HEK293 (cell line): ENCODE measurements around the gene TTLL11.

ENCODE experiments used
- CTCF ChIA-PET: fragments of 350-600 bp; formaldehyde crosslinking; extraction: SDS; loops from one replicate; lab custom pipeline; 2021; ENCODE audit warnings: antibody characterized with exemption; lab: Yijun Ruan, JAX
- POLR2A ChIA-PET: fragments of 300-600 bp; formaldehyde crosslinking; extraction: SDS; loops from one replicate; lab custom pipeline; 2020; ENCODE audit warnings: antibody characterized with exemption, inconsistent platforms; lab: Yijun Ruan, JAX
- H3K27ac ChIP-seq: fragments of 200-500 bp; sonication (Bioruptor generic); 2 replicates; pipeline ENCODE4 v1.5.1; 2014; ENCODE audit warnings: low read depth, low read length, control low read depth, inconsistent platforms; ENCODE audit errors: extremely low read depth
- H3K36me3 ChIP-seq, 2 experiments: fragments of 200-500 bp in 1 of 2; sonication (Bioruptor generic) in 1 of 2; 1 replicate in 1 of 2; 2 replicates in 1 of 2; pipeline ENCODE4 v1.5.1; 2014 to 2017; ENCODE audit warnings: inconsistent platforms in 2 of 2, low read length in 2 of 2; ENCODE audit not compliant: control insufficient read depth in 2 of 2, insufficient read depth in 1 of 2
- H3K4me1 ChIP-seq: fragments of 200-500 bp; sonication (Bioruptor generic); 2 replicates; pipeline ENCODE4 v1.5.1; 2014; ENCODE audit warnings: mild to moderate bottlenecking, low read length, inconsistent platforms; ENCODE audit not compliant: control insufficient read depth, insufficient read depth
- H3K4me3 ChIP-seq: 2 replicates; pipeline ENCODE4 v1.5.1; 2011; ENCODE audit warnings: low read depth, mild to moderate bottlenecking, control low read depth, low read length, moderate library complexity
- H3K9me3 ChIP-seq: fragments of 200-500 bp; sonication (Bioruptor generic); 2 replicates; pipeline ENCODE4 v1.5.1; 2014; ENCODE audit warnings: low read depth, low read length, inconsistent platforms; ENCODE audit not compliant: control insufficient read depth, insufficient read depth
- GLIS2 ChIP-seq: fragments of 450-650 bp; formaldehyde crosslinking; IDR thresholded peaks from 2 replicates; pipeline ENCODE4 v1.5.1; 2016; ENCODE audit warnings: missing biosample characterization, missing genetic modification characterization
- KLF17 ChIP-seq: fragments of 450-650 bp; formaldehyde crosslinking; IDR thresholded peaks from 2 replicates; pipeline ENCODE4 v1.5.1; 2016; ENCODE audit warnings: missing biosample characterization, missing genetic modification characterization
- PRDM4 ChIP-seq: fragments of 450-650 bp; formaldehyde crosslinking; IDR thresholded peaks from 2 replicates; pipeline ENCODE4 v1.5.1; 2017; ENCODE audit warnings: missing biosample characterization, missing genetic modification characterization
- TSHZ1 ChIP-seq: fragments of 450-650 bp; formaldehyde crosslinking; IDR thresholded peaks from 2 replicates; pipeline ENCODE4 v1.5.1; 2016; ENCODE audit warnings: missing biosample characterization, missing genetic modification characterization, borderline replicate concordance
- YY2 ChIP-seq: fragments of 450-650 bp; formaldehyde crosslinking; IDR thresholded peaks from 2 replicates; pipeline ENCODE4 v1.5.1; 2016; ENCODE audit warnings: missing biosample characterization, missing genetic modification characterization
- ZBTB17 ChIP-seq: fragments of 450-650 bp; formaldehyde crosslinking; IDR thresholded peaks from 2 replicates; pipeline ENCODE4 v1.5.1; 2016; ENCODE audit warnings: missing biosample characterization, missing genetic modification characterization
- ZNF114 ChIP-seq: fragments of 450-650 bp; formaldehyde crosslinking; IDR thresholded peaks from 2 replicates; pipeline ENCODE4 v1.5.0; 2017; ENCODE audit warnings: missing biosample characterization, missing genetic modification characterization
- ZNF138 ChIP-seq: fragments of 450-650 bp; formaldehyde crosslinking; IDR thresholded peaks from 2 replicates; pipeline ENCODE4 v1.5.1; 2016; ENCODE audit warnings: missing biosample characterization, missing genetic modification characterization, borderline replicate concordance
- ZNF174 ChIP-seq: fragments of 450-650 bp; formaldehyde crosslinking; IDR thresholded peaks from 2 replicates; pipeline ENCODE4 v1.5.0; 2017; ENCODE audit warnings: missing biosample characterization, mild to moderate bottlenecking, missing genetic modification characterization
- ZNF175 ChIP-seq: fragments of 450-650 bp; formaldehyde crosslinking; IDR thresholded peaks from 2 replicates; pipeline ENCODE4 v1.5.1; 2016; ENCODE audit warnings: missing biosample characterization, missing genetic modification characterization
- ZNF223 ChIP-seq: fragments of 450-650 bp; formaldehyde crosslinking; IDR thresholded peaks from 2 replicates; pipeline ENCODE4 v1.5.1; 2016; ENCODE audit warnings: missing biosample characterization, missing genetic modification characterization
- ZNF280D ChIP-seq: fragments of 450-650 bp; formaldehyde crosslinking; IDR thresholded peaks from 2 replicates; pipeline ENCODE4 v1.5.1; 2016; ENCODE audit warnings: missing biosample characterization, missing genetic modification characterization
- ZNF549 ChIP-seq: fragments of 450-650 bp; IDR thresholded peaks from 2 replicates; pipeline ENCODE4 v1.5.1; 2018; ENCODE audit warnings: missing biosample characterization, missing genetic modification characterization, mild to moderate bottlenecking, inconsistent platforms, moderate library complexity
- ZNF658 ChIP-seq: fragments of 450-650 bp; formaldehyde crosslinking; IDR thresholded peaks from 2 replicates; pipeline ENCODE4; 2016; ENCODE audit warnings: missing biosample characterization, missing genetic modification characterization
- ZNF670 ChIP-seq: fragments of 450-650 bp; formaldehyde crosslinking; IDR thresholded peaks from 2 replicates; pipeline ENCODE4 v1.5.1; 2016; ENCODE audit warnings: missing biosample characterization, missing genetic modification characterization, low read depth
- ZNF677 ChIP-seq: fragments of 450-650 bp; IDR thresholded peaks from 2 replicates; pipeline ENCODE4 v1.5.0; 2018; ENCODE audit warnings: missing biosample characterization, mild to moderate bottlenecking, missing genetic modification characterization, moderate library complexity
- ZNF701 ChIP-seq: fragments of 450-650 bp; formaldehyde crosslinking; IDR thresholded peaks from 2 replicates; pipeline ENCODE4 v1.5.1; 2016; ENCODE audit warnings: missing biosample characterization, missing genetic modification characterization
- ZNF76 ChIP-seq: fragments of 450-650 bp; formaldehyde crosslinking; IDR thresholded peaks from 2 replicates; pipeline ENCODE4; 2016; ENCODE audit warnings: low read depth, missing biosample characterization, missing genetic modification characterization, borderline replicate concordance

TTLL11 gene

GRCh38 chr9:121781145-121781548 is 312.0 kb downstream of the TTLL11 start (continued):
- TF ChIP-seq TSHZ1 (no peak), ZNF76 (tag by site-specific recombination) (no peak), ZNF677 (tag by site-specific recombination) (no peak), ZNF223 (no peak), ZNF174 (no peak), PRDM4 (no peak)

GRCh38 chr9:121780177-121781040 is 312.7 kb downstream of the TTLL11 start:
- Histone ChIP-seq H3K9me3 (no peaks in the 10 kb centered on the region), H3K36me3 (peaks cover 0 to 72% of the 10 kb centered on the region in 2 experiments; a peak in 2 of 3 replicates), H3K4me3 (no peak overlapping the region)
- TF ChIP-seq PRDM4 (no peak), YY2 (tag by site-specific recombination) (no peak), GLIS2 (tag by site-specific recombination) (no peak), ZNF670 (no peak), ZNF138 (tag by site-specific recombination) (no peak), ZNF701 (tag by site-specific recombination) (no peak), ZNF658 (no peak), ZNF114 (tag by site-specific recombination) (no peak), ZNF549 (tag by site-specific recombination) (no peak), ZNF280D (no peak), TSHZ1 (no peak), ZNF175 (tag by site-specific recombination) (no peak), KLF17 (no peak), ZBTB17 (no peak)
- TF ChIP-seq, all 188 proteins: peak for 0
- H3K4me1 ChIP-seq = no peaks in the 10 kb centered on the region
- ChIA-PET CTCF (no interaction called here), POLR2A (no interaction called here)
- H3K27ac ChIP-seq = no peak overlapping the region
